ENCODE results near the gene KRTAP29-1. TPM values are rescaled to one million over a fixed set of nuclear protein-coding genes. Genes with fewer than 3 reads are reported as not detected.

The KRTAP29-1 gene
- polyA plus RNA-seq, 1 donor (not counting 4 experiments of a cell fraction or from before 2014, with no cell fraction given), result not detected

DNA sequence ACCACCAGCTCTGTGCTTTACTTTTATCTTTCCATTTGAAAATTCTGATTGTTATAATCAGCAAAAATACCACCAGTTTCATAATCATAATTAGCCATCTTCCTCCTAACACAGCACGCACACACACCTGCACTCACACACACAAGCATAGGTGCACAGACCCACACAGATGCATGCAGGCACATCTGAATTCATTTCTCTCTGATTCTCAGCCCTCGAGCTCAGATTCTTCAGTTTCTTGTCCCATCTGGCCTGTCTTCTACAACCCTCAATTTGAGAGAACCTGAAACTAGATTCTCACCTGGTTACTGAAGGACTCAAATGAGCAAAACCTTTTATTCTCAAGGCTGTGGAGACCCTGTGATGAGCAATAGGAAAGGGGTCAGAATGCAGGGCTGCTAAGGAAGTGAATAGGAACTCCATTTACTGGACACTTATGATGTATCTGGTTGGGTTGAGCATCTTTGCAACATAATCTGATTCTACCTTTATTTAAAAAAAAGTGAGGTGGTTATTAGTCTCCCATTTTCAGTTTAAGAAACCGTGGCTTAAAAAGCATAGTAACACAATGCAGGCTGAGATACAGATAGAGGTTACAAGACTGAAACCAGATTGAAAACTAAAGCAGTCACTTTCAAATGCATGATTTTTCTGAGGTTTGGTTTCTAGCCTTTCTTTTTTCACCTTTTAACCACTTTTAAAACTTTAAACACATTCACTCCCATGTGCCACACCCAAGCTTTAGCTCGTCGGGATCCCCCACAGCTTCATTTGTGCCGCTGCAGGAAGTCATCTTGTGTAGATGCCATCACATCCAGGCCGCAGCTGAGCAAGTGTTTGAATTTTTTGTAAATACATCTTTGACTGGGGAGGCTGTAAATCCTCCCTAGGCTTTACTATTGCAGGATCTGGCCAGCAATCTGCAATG, 38.5 kb upstream of the KRTAP29-1 start:
- H3K36me3 ChIP-seq (ENCODE audit: control insufficient read depth in 2 of 2, extremely low read depth in 1 of 2, insufficient read depth in 2 of 2, low read length in 2 of 2), result no peaks in the 10 kb centered on the region
- no peaks in the 10 kb centered on the region for H3K9me3 ChIP-seq (ENCODE audit: control insufficient read depth, low read depth, low read length)
- peaks cover 15% of the 10 kb centered on the region for H3K4me1 ChIP-seq (ENCODE audit: control insufficient read depth, extremely low read depth, insufficient read depth, low read length)
- no peak overlapping the region for H3K9ac ChIP-seq (ENCODE audit: control insufficient read depth, extremely low read depth, insufficient read depth, low read length)
- TF ChIP-seq, protein P1, sequence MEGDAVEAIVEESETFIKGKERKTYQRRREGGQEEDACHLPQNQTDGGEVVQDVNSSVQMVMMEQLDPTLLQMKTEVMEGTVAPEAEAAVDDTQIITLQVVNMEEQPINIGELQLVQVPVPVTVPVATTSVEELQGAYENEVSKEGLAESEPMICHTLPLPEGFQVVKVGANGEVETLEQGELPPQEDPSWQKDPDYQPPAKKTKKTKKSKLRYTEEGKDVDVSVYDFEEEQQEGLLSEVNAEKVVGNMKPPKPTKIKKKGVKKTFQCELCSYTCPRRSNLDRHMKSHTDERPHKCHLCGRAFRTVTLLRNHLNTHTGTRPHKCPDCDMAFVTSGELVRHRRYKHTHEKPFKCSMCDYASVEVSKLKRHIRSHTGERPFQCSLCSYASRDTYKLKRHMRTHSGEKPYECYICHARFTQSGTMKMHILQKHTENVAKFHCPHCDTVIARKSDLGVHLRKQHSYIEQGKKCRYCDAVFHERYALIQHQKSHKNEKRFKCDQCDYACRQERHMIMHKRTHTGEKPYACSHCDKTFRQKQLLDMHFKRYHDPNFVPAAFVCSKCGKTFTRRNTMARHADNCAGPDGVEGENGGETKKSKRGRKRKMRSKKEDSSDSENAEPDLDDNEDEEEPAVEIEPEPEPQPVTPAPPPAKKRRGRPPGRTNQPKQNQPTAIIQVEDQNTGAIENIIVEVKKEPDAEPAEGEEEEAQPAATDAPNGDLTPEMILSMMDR (optimal IDR thresholded peaks at IDR 0.05 in 1 of 3, IDR thresholded peaks at IDR 0.05 in 1 of 3, conservative IDR thresholded peaks at IDR 0.05 in 1 of 3; ENCODE audit: extremely low read depth in 1 of 3, insufficient read depth in 2 of 3, low read length in 3 of 3), result no peak
- no peak for TF ChIP-seq EZH2 (IDR thresholded peaks at IDR 0.05; ENCODE audit: low read length)
- no peak for FAIRE-seq
- dilution Hi-C loops (cut with MboI; ENCODE audit: extremely low pct_ligation_motif_present, low sequenced_read_pairs), result no loop called here
- no peak overlapping the region for H3K4me2 ChIP-seq (ENCODE audit: control insufficient read depth, extremely low read depth, insufficient read depth, low read depth, low read length)
- H2AFZ ChIP-seq (ENCODE audit: control insufficient read depth, low read length), result no peak overlapping the region
- H3K27me3 ChIP-seq (ENCODE audit: control insufficient read depth, extremely low read depth, insufficient read depth, low read length), result no peaks in the 10 kb centered on the region
- H3K9me1 ChIP-seq (ENCODE audit: control insufficient read depth, extremely low read depth, insufficient read depth, low read length), result no peaks in the 10 kb centered on the region
- H3K27ac ChIP-seq (ENCODE audit: control insufficient read depth, insufficient read depth, low read length), result no peak overlapping the region
- H4K20me1 ChIP-seq (ENCODE audit: control insufficient read depth, extremely low read depth, insufficient read depth, low read length), result no peaks in the 10 kb centered on the region
- H3K79me2 ChIP-seq (ENCODE audit: control insufficient read depth, insufficient read depth, low read length), result no peaks in the 10 kb centered on the region
- H3K4me3 ChIP-seq (ENCODE audit: control insufficient read depth in 2 of 3, extremely low read depth in 1 of 3, insufficient read depth in 2 of 3, low read depth in 1 of 3, low read length in 3 of 3), result no peak overlapping the region
- DNase-seq (ENCODE audit: low read depth, low spot score), result no peak

DNA sequence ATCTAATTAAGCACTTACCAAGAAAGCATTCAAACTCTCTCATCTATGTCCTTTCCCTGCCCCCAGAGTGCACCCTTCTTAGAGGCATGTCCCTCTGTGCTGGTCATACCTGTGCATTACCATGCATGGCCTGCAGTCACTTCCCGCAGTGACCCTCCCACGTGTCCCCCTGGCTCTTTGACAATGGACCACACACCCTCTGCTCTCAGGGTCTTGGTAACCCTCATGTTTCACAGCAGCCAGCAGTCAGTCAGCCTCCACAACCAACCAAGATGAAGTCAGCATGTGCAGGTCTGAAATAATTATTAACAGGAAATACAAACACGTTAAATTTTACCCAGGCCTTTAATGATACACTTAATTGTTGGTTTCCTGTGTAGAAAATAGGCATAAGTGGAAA, 37.8 kb upstream of the KRTAP29-1 start:
- H3K4me2 ChIP-seq (ENCODE audit: control insufficient read depth, extremely low read depth, insufficient read depth, low read depth, low read length), result no peak overlapping the region
- H3K9me1 ChIP-seq (ENCODE audit: control insufficient read depth, extremely low read depth, insufficient read depth, low read length), result no peaks in the 10 kb centered on the region
- no peaks in the 10 kb centered on the region for H3K36me3 ChIP-seq (ENCODE audit: control insufficient read depth in 2 of 2, extremely low read depth in 1 of 2, insufficient read depth in 2 of 2, low read length in 2 of 2)
- H3K9me3 ChIP-seq (ENCODE audit: control insufficient read depth, low read depth, low read length), result no peaks in the 10 kb centered on the region
- no peak overlapping the region for H3K9ac ChIP-seq (ENCODE audit: control insufficient read depth, extremely low read depth, insufficient read depth, low read length)
- no peak overlapping the region for H3K4me3 ChIP-seq (ENCODE audit: control insufficient read depth in 2 of 3, extremely low read depth in 1 of 3, insufficient read depth in 2 of 3, low read depth in 1 of 3, low read length in 3 of 3)
- TF ChIP-seq, protein P1 (optimal IDR thresholded peaks at IDR 0.05 in 1 of 3, IDR thresholded peaks at IDR 0.05 in 1 of 3, conservative IDR thresholded peaks at IDR 0.05 in 1 of 3; ENCODE audit: extremely low read depth in 1 of 3, insufficient read depth in 2 of 3, low read length in 3 of 3), result no peak
- no peak for TF ChIP-seq EZH2 (IDR thresholded peaks at IDR 0.05; ENCODE audit: low read length)
- no peak for DNase-seq (ENCODE audit: low read depth, low spot score)
- H4K20me1 ChIP-seq (ENCODE audit: control insufficient read depth, extremely low read depth, insufficient read depth, low read length), result no peaks in the 10 kb centered on the region
- H3K4me1 ChIP-seq (ENCODE audit: control insufficient read depth, extremely low read depth, insufficient read depth, low read length), result peaks cover 15% of the 10 kb centered on the region
- no peaks in the 10 kb centered on the region for H3K27me3 ChIP-seq (ENCODE audit: control insufficient read depth, extremely low read depth, insufficient read depth, low read length)
- no peaks in the 10 kb centered on the region for H3K79me2 ChIP-seq (ENCODE audit: control insufficient read depth, insufficient read depth, low read length)
- H2AFZ ChIP-seq (ENCODE audit: control insufficient read depth, low read length), result no peak overlapping the region
- no peak overlapping the region for H3K27ac ChIP-seq (ENCODE audit: control insufficient read depth, insufficient read depth, low read length)
- FAIRE-seq, result no peak
- dilution Hi-C loops (cut with MboI; ENCODE audit: extremely low pct_ligation_motif_present, low sequenced_read_pairs), result no loop called here
